HEK293T (cell line): Measurements from ENCODE around the gene APOL5.
"Not testable (repeated sequence)": the region's sequence is repeated elsewhere in the genome, so short reads cannot be mapped to it uniquely, and the experiment has no call there.

Experiments used
- CTCF ChIA-PET: fragments of 350-600 bp; formaldehyde crosslinking; extraction: SDS; loops from one replicate; lab custom pipeline; 2021; ENCODE audit warnings: antibody characterized with exemption, inconsistent platforms; lab: Yijun Ruan, JAX
- POLR2A ChIA-PET: fragments of 350-600 bp; formaldehyde crosslinking; extraction: SDS; loops from one replicate; lab custom pipeline; 2020; ENCODE audit warnings: antibody characterized with exemption, inconsistent platforms; lab: Yijun Ruan, JAX
- DNase-seq: peaks from one replicate; pipeline ENCODE4 v3.0.0; 2012; ENCODE audit warnings: mixed read lengths; ENCODE audit errors: extremely low spot score
- ARNT ChIP-seq: fragments of 450-650 bp; IDR thresholded peaks from 2 replicates; pipeline ENCODE4 v1.6.1; 2017; ENCODE audit warnings: mild to moderate bottlenecking
- BHLHE40 ChIP-seq: fragments of 450-650 bp; IDR thresholded peaks from 2 replicates; pipeline ENCODE4 v1.6.1; 2016; ENCODE audit warnings: mild to moderate bottlenecking, moderate library complexity, borderline replicate concordance
- CTBP1 ChIP-seq: fragments of 450-650 bp; IDR thresholded peaks from 2 replicates; pipeline ENCODE4 v1.6.1; 2016; ENCODE audit warnings: borderline replicate concordance
- ELF4 ChIP-seq: fragments of 450-650 bp; IDR thresholded peaks from 2 replicates; pipeline ENCODE4 v1.6.1; 2017; ENCODE audit warnings: antibody characterized with exemption
- FOXA1 ChIP-seq: fragments of 450-650 bp; IDR thresholded peaks from 2 replicates; pipeline ENCODE4 v1.6.1; 2016; ENCODE audit warnings: mild to moderate bottlenecking
- FOXK2 ChIP-seq: fragments of 450-650 bp; IDR thresholded peaks from 2 replicates; pipeline ENCODE4 v1.6.1; 2016; ENCODE audit warnings: mild to moderate bottlenecking
- FOXM1 ChIP-seq: fragments of 450-650 bp; IDR thresholded peaks from 2 replicates; pipeline ENCODE4 v1.6.1; 2017; ENCODE audit warnings: mild to moderate bottlenecking, borderline replicate concordance
- HDGF ChIP-seq: fragments of 450-650 bp; IDR thresholded peaks from 2 replicates; pipeline ENCODE4 v1.6.1; 2017; ENCODE audit warnings: antibody characterized with exemption, borderline replicate concordance
- L3MBTL2 ChIP-seq: fragments of 450-650 bp; conservative IDR thresholded peaks from 2 replicates; pipeline ENCODE4 v1.6.1; 2016; ENCODE audit warnings: mild to moderate bottlenecking
- LEF1 ChIP-seq: fragments of 450-650 bp; IDR thresholded peaks from 2 replicates; pipeline ENCODE4 v1.6.1; 2017; ENCODE audit warnings: mild to moderate bottlenecking, borderline replicate concordance
- NFRKB ChIP-seq: fragments of 450-650 bp; IDR thresholded peaks from 2 replicates; pipeline ENCODE4 v1.6.1; 2016; ENCODE audit warnings: mild to moderate bottlenecking, moderate library complexity
- PKNOX1 ChIP-seq: fragments of 450-650 bp; IDR thresholded peaks from 2 replicates; pipeline ENCODE4 v1.6.1; 2016
- SP1 ChIP-seq: fragments of 450-650 bp; IDR thresholded peaks from 2 replicates; pipeline ENCODE4 v1.6.1; 2017
- SUZ12 ChIP-seq: fragments of 450-650 bp; IDR thresholded peaks from 2 replicates; pipeline ENCODE4 v1.6.1; 2016; ENCODE audit warnings: mild to moderate bottlenecking
- TARDBP ChIP-seq: fragments of 450-650 bp; IDR thresholded peaks from 2 replicates; pipeline ENCODE4 v1.6.1; 2016
- ZNF384 ChIP-seq: fragments of 450-650 bp; IDR thresholded peaks from 2 replicates; pipeline ENCODE4 v1.6.1; 2016

The APOL5 gene

GRCh38 chr22:35735542-35735941 is 17.9 kb downstream of the APOL5 start:
- TF ChIP-seq SP1 (no peak), ZNF384 (no peak), FOXM1 (no peak), FOXA1 (no peak), HDGF (no peak), SUZ12 (no peak), CTBP1 (no peak), ARNT (no peak), PKNOX1 (no peak), L3MBTL2 (no peak), BHLHE40 (no peak), FOXK2 (no peak), NFRKB (no peak), ELF4 (no peak), TARDBP (no peak), LEF1 (no peak)
- ChIA-PET POLR2A (no interaction called here), CTCF (interaction anchor here (0.5 kb wide), 1 partner anchor 21 kb away, joined by 3 read pairs; no protein-coding TSS in a partner anchor)
- DNase-seq: no peak

- TF ChIP-seq TARDBP (no peak), NFRKB (no peak)
- POLR2A ChIA-PET: no interaction called here
- CTCF ChIA-PET: no interaction called here
- no peak for DNase-seq
These were observed 18.5 kb downstream of the APOL5 start for GRCh38 chr22:35736166-35736565.

- no peak for DNase-seq
- ChIA-PET CTCF (no interaction called here), POLR2A (no interaction called here)
- TF ChIP-seq LEF1 (no peak), TARDBP (no peak), SUZ12 (no peak)
These were observed 19.0 kb downstream of the APOL5 start for GRCh38 chr22:35736701-35737100.

- DNase-seq, POLR2A ChIA-PET, CTCF ChIA-PET: not testable (repeated sequence)
These were observed 20.2 kb downstream of the APOL5 start for GRCh38 chr22:35737886-35738285.

GRCh38 chr22:35739076-35739930 is 21.6 kb downstream of the APOL5 start:
- TF ChIP-seq TARDBP: no peak
- ChIA-PET CTCF (interaction anchor here (0.7 kb wide), 1 partner anchor 327 kb away, joined by 3 read pairs; no protein-coding TSS in a partner anchor), POLR2A (no interaction called here)
- DNase-seq: peak; percentile 32

- TF ChIP-seq NFRKB (no peak), FOXM1 (no peak), ELF4 (no peak), CTBP1 (no peak), ZNF384 (no peak), FOXK2 (no peak), TARDBP (no peak), PKNOX1 (no peak), FOXA1 (no peak), L3MBTL2 (no peak), HDGF (no peak), BHLHE40 (no peak)
- CTCF ChIA-PET: no interaction called here
- no peak for DNase-seq
- POLR2A ChIA-PET: no interaction called here
These were observed 22.3 kb downstream of the APOL5 start for GRCh38 chr22:35739931-35740380.

- POLR2A ChIA-PET: no interaction called here
- CTCF ChIA-PET: interaction anchor here (0.6 kb wide), 1 partner anchor 11 kb away, joined by 3 read pairs; no protein-coding TSS in a partner anchor
- TF ChIP-seq ARNT: no peak
- no peak for TF ChIP-seq NFRKB
- TF ChIP-seq LEF1: no peak
- no peak for TF ChIP-seq SP1
- TF ChIP-seq FOXA1: no peak
- TF ChIP-seq SUZ12: no peak
- no peak for TF ChIP-seq HDGF
- TF ChIP-seq BHLHE40: no peak
- no peak for TF ChIP-seq CTBP1
- no peak for TF ChIP-seq ZNF384
- TF ChIP-seq TARDBP: no peak
- no peak for DNase-seq
These were observed 22.9 kb downstream of the APOL5 start for GRCh38 chr22:35740616-35741015.
